GM18517 (cell line): Measurements from ENCODE around the gene HACD2.

ENCODE experiments used
- ATAC-seq: cut with Tn5 transposase; IDR thresholded peaks from one replicate; pipeline ENCODE4 v1.9.1; 2021; ENCODE audit warnings: mild to moderate bottlenecking, moderate library complexity; ENCODE audit not compliant: unreplicated experiment

HACD2 gene

GRCh38 chr3:123527046-123527445, 57.8 kb downstream of the HACD2 start:
- no peak for ATAC-seq

- no peak for ATAC-seq
These were observed 58.4 kb downstream of the HACD2 start for GRCh38 chr3:123526474-123526873.

- no peak for ATAC-seq
These were observed 59.4 kb downstream of the HACD2 start for GRCh38 chr3:123525433-123525832.

GRCh38 chr3:123524981-123525380, 59.9 kb downstream of the HACD2 start:
- ATAC-seq = no peak

- no peak for ATAC-seq
These were observed 61.8 kb downstream of the HACD2 start for GRCh38 chr3:123523023-123523412.

- no peak for ATAC-seq
These were observed 62.4 kb downstream of the HACD2 start for GRCh38 chr3:123522320-123523022.

- ATAC-seq = no peak
These were observed 63.5 kb downstream of the HACD2 start for GRCh38 chr3:123521179-123521969.

GRCh38 chr3:123520656-123521055, 64.2 kb downstream of the HACD2 start:
- ATAC-seq = no peak

- no peak for ATAC-seq
These were observed 65.9 kb downstream of the HACD2 start for GRCh38 chr3:123518892-123519485.

- ATAC-seq = no peak
These were observed 73.1 kb downstream of the HACD2 start for GRCh38 chr3:123511726-123512125.

- ATAC-seq = no peak
These were observed 73.8 kb downstream of the HACD2 start for GRCh38 chr3:123511084-123511483.

GRCh38 chr3:123508178-123508577, 76.7 kb downstream of the HACD2 start:
- no peak for ATAC-seq

- no peak for ATAC-seq
These were observed 79.0 kb downstream of the HACD2 start for GRCh38 chr3:123505820-123506219.

GRCh38 chr3:123503203-123503602, 81.7 kb downstream of the HACD2 start:
- no peak for ATAC-seq

GRCh38 chr3:123499322-123499721, 85.5 kb downstream of the HACD2 start:
- no peak for ATAC-seq

- no peak for ATAC-seq
These were observed 86.1 kb downstream of the HACD2 start for GRCh38 chr3:123498761-123499160.

- ATAC-seq = no peak
These were observed 90.9 kb downstream of the HACD2 start for GRCh38 chr3:123493912-123494311.

- ATAC-seq = no peak
These were observed 92.8 kb downstream of the HACD2 start for GRCh38 chr3:123491966-123492587.

- ATAC-seq = no peak
These were observed 95.4 kb downstream of the HACD2 start for GRCh38 chr3:123489400-123490004.

- ATAC-seq = no peak
These were observed 96.1 kb downstream of the HACD2 start for GRCh38 chr3:123488645-123489347.
